Testis (tissue), 3 donors: ENCODE results near the gene TCF7L2. TPM values are rescaled to one million over a fixed set of nuclear protein-coding genes. Genes with fewer than 3 reads are reported as not detected.
A peak's percentile ranks its signal among the peaks of the same experiment; 100 is the strongest.

Experiments
- DNase-seq: peaks from one replicate; pipeline ENCODE4 v3.0.0-alpha.2; 2019
- H3K27ac ChIP-seq, 2 donors: fragments of 200-600 bp; sonication (generic); one replicate each; pipeline ENCODE4 v1.5.1; 2019
- H3K27me3 ChIP-seq: fragments of 200-600 bp; sonication (generic); one replicate; pipeline ENCODE4 v1.5.1; 2019
- H3K36me3 ChIP-seq: fragments of 200-600 bp; sonication (generic); one replicate; pipeline ENCODE4 v1.5.1; 2017; ENCODE audit warnings: low read depth; ENCODE audit errors: missing control alignments
- H3K4me1 ChIP-seq: fragments of 200-600 bp; sonication (generic); one replicate; pipeline ENCODE4 v1.5.1; 2019
- H3K4me3 ChIP-seq, 2 donors: fragments of 200-600 bp; sonication (generic); one replicate each; pipeline ENCODE4 v1.5.1; 2017 to 2019
- H3K9me3 ChIP-seq: fragments of 200-600 bp; sonication (generic); one replicate; pipeline ENCODE4 v1.5.1; 2017
- POLR2A ChIP-seq: fragments of 450-650 bp; IDR thresholded peaks from one replicate; pipeline ENCODE4 v1.6.1; 2017; ENCODE audit warnings: antibody characterized with exemption, mild to moderate bottlenecking, moderate library complexity
- WGBS, 2 donors: methylation state at CpG; one replicate each; pipeline ENCODE4 v1.1.5; 2018; 5-methylcytosine and 5-hydroxymethylcytosine counted together
- intact Hi-C: fragments of 100-400 bp; cut with DNase I; formaldehyde crosslinking; loops from one replicate; pipeline ENCODE4 v1.15.1; 2023; ENCODE audit warnings: low total_unique reads
- polyA plus RNA-seq: library from polyadenylated mRNA; stranded (reverse); fragments of 350-450 nt; fragmentation: Illumina TruSeq; extraction: RNeasy Lipid Tissue Mini Kit (QIAGEN cat#74804); gene quantifications from one replicate; pipeline ENCODE4 v1.2.3, GENCODE V29; 2014; ENCODE audit warnings: low read depth, low replicate concordance; ENCODE audit not compliant: insufficient read depth
- total RNA-seq, 2 donors: library from RNA; depleted of rRNA; stranded (reverse); fragments of >200 nt; gene quantifications; one replicate each; pipeline ENCODE4 v1.2.3, GENCODE V29; 2016
- TF ChIP-seq, protein P1 (sequence below), 3 experiments: fragments of 450-650 bp in 2 of 3; fragments of 200-600 bp in 1 of 3; sonication (generic) in 1 of 3; IDR thresholded peaks; one replicate each; pipeline ENCODE4 v1.5.1; 2016 to 2019; ENCODE audit warnings: antibody characterized with exemption in 3 of 3, mild to moderate bottlenecking in 2 of 3, moderate library complexity in 1 of 3

The TCF7L2 gene
- total and polyA plus RNA-seq, 3 donors from 2014 or later: 18.5 to 25.4 (median 23.3) TPM

DNA sequence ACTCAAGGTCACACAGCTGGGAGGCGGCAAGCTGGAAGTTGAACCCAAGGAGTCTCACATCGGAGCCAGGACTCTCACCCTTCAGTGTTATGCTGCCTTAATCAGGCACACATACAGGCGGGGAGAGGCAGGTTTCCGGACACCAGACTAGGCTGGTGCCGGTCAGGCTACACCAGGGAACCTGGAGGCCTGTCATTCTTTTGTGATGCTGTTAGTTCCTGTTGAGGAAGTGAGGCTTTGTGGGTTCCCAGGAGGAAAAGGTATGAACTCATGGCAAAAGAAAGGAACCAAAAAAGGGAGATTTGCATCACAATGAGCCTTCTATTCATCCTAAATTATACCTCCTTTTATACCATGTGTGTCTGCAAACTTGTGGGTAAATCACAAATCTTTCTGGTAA, 103.8 kb downstream of the TCF7L2 start:
- no peak overlapping the region for H3K4me3 ChIP-seq
- no peaks in the 10 kb centered on the region for H3K36me3 ChIP-seq
- intact Hi-C loops: no loop called here
- H3K27ac ChIP-seq: no peak overlapping the region
- no peak for TF ChIP-seq POLR2A
- TF ChIP-seq, protein P1, sequence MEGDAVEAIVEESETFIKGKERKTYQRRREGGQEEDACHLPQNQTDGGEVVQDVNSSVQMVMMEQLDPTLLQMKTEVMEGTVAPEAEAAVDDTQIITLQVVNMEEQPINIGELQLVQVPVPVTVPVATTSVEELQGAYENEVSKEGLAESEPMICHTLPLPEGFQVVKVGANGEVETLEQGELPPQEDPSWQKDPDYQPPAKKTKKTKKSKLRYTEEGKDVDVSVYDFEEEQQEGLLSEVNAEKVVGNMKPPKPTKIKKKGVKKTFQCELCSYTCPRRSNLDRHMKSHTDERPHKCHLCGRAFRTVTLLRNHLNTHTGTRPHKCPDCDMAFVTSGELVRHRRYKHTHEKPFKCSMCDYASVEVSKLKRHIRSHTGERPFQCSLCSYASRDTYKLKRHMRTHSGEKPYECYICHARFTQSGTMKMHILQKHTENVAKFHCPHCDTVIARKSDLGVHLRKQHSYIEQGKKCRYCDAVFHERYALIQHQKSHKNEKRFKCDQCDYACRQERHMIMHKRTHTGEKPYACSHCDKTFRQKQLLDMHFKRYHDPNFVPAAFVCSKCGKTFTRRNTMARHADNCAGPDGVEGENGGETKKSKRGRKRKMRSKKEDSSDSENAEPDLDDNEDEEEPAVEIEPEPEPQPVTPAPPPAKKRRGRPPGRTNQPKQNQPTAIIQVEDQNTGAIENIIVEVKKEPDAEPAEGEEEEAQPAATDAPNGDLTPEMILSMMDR (IDR thresholded peaks at IDR 0.05): no peak
- H3K9me3 ChIP-seq: no peaks in the 10 kb centered on the region
- no peaks in the 10 kb centered on the region for H3K27me3 ChIP-seq
- 65 to 79% methylated on average over 4 to 5 of the region's 5 CpGs for WGBS, 2 donors
- DNase-seq: no peak
- H3K4me1 ChIP-seq: peaks cover 22% of the 10 kb centered on the region

- TF ChIP-seq, protein P1 (IDR thresholded peaks at IDR 0.05): no peak
- TF ChIP-seq POLR2A: no peak
- 94 to 100% methylated on average over 1 of the region's 1 CpG for WGBS, 2 donors
- Histone ChIP-seq H3K27ac (no peak overlapping the region), H3K4me1 (peaks cover 36% of the 10 kb centered on the region), H3K27me3 (no peaks in the 10 kb centered on the region), H3K36me3 (no peaks in the 10 kb centered on the region), H3K4me3 (no peak overlapping the region), H3K9me3 (no peaks in the 10 kb centered on the region)
- DNase-seq: no peak
- intact Hi-C loops: no loop called here
These were observed 105.4 kb downstream of the TCF7L2 start for GRCh38 chr10:113055458-113055857.

GRCh38 chr10:113056030-113056429, 106.0 kb downstream of the TCF7L2 start:
- intact Hi-C loops: no loop called here

GRCh38 chr10:113056441-113057021, 106.5 kb downstream of the TCF7L2 start:
- Histone ChIP-seq H3K27me3 (no peaks in the 10 kb centered on the region), H3K4me3 (no peak overlapping the region), H3K9me3 (no peaks in the 10 kb centered on the region), H3K36me3 (no peaks in the 10 kb centered on the region), H3K27ac (peak overlapping the region in 1 of 2 donors; percentile 11), H3K4me1 (peaks cover 45% of the 10 kb centered on the region)
- TF ChIP-seq, protein P1 (IDR thresholded peaks at IDR 0.05): no peak
- TF ChIP-seq POLR2A: no peak
- 87 to 88% methylated on average over 10 of the region's 10 CpGs for WGBS, 2 donors
- DNase-seq: no peak
- intact Hi-C loops: no loop called here

More at GRCh38 chr10:113056030-113056429, 106.0 kb downstream of the TCF7L2 start:
- H3K4me3 ChIP-seq: no peak overlapping the region
- DNase-seq: no peak
- 77 to 91% methylated on average over 5 of the region's 5 CpGs for WGBS, 2 donors
- TF ChIP-seq, protein P1 (IDR thresholded peaks at IDR 0.05): no peak
- TF ChIP-seq POLR2A: no peak
- peaks cover 42% of the 10 kb centered on the region for H3K4me1 ChIP-seq
- no peaks in the 10 kb centered on the region for H3K27me3 ChIP-seq
- no peaks in the 10 kb centered on the region for H3K36me3 ChIP-seq
- H3K27ac ChIP-seq: peak overlapping the region in 1 of 2 donors; percentile 11
- H3K9me3 ChIP-seq: no peaks in the 10 kb centered on the region

- Histone ChIP-seq H3K9me3 (no peaks in the 10 kb centered on the region), H3K27me3 (no peaks in the 10 kb centered on the region), H3K4me3 (no peak overlapping the region), H3K27ac (peak overlapping the region; percentile 8 to 86), H3K36me3 (no peaks in the 10 kb centered on the region), H3K4me1 (peaks cover 36% of the 10 kb centered on the region)
- intact Hi-C loops: no loop called here
- DNase-seq: no peak
- 47 to 66% methylated on average over 6 of the region's 6 CpGs for WGBS, 2 donors
- TF ChIP-seq POLR2A: no peak
- TF ChIP-seq, protein P1 (IDR thresholded peaks at IDR 0.05): no peak
These were observed 108.0 kb downstream of the TCF7L2 start for GRCh38 chr10:113057948-113058522.
